GM12874 (cell line): ENCODE data around the gene WDR74.

Experiments used
- TF ChIP-seq, protein P1 (sequence below): IDR thresholded peaks from 2 replicates; pipeline ENCODE4 v1.5.1; 2011; ENCODE audit warnings: low read depth, mild to moderate bottlenecking, control low read depth, low read length, moderate library complexity; ENCODE audit not compliant: insufficient read depth

WDR74 gene

DNA sequence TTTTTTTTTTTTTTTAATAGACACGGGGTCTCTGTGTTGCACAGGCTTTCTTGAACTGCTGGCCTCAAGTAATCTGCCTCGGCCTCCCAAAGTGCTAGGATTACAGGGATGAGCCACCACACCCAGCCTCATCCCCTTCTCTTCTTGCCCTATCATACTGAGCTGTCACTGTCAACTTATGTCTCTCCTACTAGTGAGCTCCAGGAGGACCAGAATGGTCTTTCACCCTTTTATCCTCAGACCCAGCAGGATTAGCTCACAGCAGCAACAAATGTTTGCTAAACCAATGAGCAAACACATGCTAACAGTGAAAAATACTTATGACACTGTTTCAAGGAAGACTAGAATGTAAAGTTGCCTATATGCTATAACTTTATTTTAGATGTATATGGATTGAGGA lies 27.7 kb downstream of the WDR74 start:
- TF ChIP-seq, protein P1, sequence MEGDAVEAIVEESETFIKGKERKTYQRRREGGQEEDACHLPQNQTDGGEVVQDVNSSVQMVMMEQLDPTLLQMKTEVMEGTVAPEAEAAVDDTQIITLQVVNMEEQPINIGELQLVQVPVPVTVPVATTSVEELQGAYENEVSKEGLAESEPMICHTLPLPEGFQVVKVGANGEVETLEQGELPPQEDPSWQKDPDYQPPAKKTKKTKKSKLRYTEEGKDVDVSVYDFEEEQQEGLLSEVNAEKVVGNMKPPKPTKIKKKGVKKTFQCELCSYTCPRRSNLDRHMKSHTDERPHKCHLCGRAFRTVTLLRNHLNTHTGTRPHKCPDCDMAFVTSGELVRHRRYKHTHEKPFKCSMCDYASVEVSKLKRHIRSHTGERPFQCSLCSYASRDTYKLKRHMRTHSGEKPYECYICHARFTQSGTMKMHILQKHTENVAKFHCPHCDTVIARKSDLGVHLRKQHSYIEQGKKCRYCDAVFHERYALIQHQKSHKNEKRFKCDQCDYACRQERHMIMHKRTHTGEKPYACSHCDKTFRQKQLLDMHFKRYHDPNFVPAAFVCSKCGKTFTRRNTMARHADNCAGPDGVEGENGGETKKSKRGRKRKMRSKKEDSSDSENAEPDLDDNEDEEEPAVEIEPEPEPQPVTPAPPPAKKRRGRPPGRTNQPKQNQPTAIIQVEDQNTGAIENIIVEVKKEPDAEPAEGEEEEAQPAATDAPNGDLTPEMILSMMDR = no peak

DNA sequence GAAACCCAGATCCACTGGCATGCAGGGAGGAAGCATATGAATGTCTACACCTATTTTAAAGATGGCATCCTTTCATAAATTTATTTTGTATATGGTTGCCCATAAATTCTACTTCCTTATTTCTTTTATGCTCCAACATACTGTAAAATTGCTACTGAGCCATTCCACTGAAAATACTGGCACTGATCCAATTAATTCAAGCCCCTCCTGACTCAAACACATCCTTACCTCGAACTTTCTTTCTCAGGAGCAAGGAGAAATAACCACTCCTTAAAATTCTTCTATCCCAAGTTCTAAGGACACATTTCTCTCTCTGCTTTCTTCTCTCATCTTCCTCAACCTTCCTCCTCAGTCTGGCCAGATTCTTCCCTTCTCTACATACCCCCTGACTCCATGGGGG lies 28.6 kb downstream of the WDR74 start:
- TF ChIP-seq, protein P1 = no peak

DNA sequence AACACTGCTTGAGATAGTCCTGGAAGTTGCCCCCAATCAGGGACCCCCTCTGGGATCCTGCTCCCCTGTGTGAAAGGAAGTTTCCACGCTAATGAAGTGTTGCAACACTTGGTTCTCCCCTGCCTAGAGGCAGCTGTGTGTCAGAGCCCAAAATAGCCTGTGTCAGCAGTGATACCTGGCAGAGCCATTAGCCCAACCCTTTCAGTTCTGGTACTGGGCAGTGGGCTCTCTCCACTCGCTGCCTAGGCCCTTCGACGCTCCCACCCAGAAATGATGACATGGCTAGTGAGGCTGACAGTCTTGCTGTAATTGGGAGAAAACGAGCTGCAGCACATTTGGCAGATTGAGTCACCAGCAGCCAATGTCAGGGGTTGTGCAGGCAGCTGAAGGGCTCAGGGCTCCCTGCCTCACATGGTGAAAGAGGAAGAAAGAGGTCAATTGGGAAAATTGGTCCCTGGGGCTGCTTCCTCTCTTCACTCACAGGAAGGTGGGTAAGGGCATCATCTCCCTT lies 32.7 kb downstream of the WDR74 start:
- TF ChIP-seq, protein P1 = no peak

DNA sequence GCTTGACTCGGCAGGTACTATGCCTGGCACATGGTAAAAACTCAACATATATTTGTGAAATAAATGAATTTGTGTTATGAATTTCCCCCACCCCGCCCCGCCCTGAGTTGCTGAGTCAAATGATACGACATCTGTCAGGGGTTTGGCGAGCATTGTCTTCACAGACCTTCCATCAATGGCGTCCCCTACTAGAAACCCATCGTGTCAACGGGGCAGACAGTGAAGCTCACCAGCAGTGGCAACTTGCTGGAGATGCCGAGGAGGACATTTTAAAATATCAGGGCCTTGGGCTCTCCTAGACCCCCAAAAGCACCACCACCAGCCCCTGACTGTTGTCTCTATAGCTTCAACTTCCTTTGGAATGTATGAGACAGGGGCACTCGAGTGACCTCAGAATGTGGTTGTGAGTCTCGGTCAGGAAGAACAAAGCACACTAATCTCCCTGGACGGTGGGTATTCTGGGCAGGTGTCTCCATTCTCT lies 33.4 kb downstream of the WDR74 start:
- TF ChIP-seq, protein P1 = no peak

DNA sequence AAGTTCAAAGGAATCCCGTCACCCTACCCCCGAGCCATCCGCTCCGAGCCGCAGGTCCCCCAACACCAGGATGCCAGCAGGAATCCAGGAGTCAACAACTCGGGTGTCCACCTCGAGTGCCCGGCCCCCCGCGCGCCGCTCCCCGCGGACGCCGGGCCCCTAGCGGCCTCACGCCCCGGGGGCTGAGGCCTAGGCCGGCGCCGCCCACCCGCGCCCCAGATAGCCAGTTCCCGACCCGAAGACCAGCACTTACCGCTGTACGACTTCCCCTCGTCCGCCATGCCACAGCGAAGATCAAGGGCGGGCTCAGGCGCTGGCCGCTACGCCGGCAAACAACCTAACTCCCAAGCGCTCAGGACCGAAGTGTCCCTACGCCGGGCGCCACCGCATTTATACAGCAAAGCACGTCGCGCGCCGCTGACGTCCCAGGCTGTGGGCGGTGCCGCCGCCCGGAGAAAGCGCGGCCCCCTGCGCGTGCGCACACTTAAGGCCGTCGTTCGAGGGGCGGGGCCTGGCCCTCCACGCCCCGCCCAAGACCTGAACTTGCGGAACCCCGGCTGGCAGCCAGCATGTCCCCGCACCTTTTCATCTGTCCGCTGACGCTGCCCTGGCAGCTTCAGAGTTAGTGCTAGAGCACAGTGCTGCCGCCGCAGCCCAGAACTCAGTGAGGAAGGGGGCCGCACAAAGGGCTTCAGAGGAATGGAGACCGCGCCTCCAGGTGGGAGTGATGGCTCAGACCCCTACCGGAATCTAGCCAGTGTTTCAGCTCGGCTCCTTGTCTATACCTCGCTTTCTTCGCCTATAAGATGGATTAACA lies 34.1 kb downstream of the WDR74 start, which contains the start of gene NXF1:
TSS of gene NXF1 (minus strand) at position 365 of the 817 bp plus-strand sequence. CDS start at position 281, 84 bp downstream.
- TF ChIP-seq, protein P1 = 0 out of 2 replicates have a peak, but pooled peaks have one; percentile 20

DNA sequence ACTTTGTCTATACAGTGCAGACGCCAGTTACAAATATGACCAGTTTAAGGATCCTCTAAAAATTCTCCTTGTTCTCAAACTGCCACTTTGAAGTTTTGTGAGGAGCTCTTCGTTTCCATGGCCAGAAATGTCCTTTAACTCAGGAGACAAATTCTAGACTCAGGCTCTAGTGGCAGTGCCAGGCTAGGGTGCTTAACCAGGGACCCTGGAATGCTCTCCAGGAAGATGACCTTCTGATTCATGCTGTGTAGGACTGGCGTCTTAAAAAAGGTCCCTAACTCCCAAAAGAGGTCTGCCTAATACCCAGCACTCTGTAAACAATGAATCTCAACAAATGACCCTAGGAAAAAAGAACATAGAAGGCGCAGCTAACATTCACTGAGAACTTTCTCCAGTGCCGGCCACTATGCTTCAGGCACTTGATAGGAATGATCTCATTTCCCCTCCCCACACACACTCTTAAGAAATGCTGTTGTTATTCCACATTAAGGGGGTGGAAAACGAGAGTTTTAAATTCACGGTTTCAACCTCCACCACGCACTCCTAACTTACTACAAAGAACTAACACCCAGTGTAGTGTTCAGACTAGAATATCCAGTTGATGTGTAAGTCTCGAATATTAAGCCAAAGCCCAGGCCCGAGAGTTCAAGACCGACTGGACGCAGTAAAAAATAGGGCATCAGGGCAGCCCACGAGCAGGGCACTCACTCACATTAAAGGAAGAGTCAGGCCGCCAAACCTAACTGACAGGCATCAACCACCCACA lies 34.9 kb downstream of the WDR74 start:
- TF ChIP-seq, protein P1 = no peak

DNA sequence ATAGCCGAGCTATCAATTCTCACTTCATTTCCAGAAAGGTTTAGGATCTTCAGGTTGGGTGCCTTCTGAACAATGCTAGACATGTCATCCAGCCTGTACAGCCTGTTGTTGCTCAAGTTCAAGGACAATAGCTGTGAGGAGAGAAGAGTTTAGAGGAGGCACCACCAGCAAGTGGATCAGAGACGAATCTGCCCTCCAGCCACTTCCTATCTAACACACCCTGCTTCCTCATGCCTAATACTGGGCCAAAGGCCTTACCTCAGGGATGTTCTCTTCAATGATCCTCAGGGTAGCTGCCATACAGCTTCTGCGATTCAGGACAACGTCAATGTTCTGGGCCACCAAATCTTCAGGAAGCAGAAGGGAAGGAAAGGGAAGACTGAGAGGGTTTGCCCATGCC lies 38.3 kb downstream of the WDR74 start:
- TF ChIP-seq, protein P1 = no peak
